CD14-positive monocyte (primary cell): Measurements from ENCODE around the gene BRF1. TPM values are rescaled to one million over a fixed set of nuclear protein-coding genes. Genes with fewer than 3 reads are reported as not detected.

Source experiments
- DNase-seq, 3 donors: peaks; one replicate each; pipeline ENCODE4 v3.0.0-alpha.2; 2011 to 2022
- H2AFZ ChIP-seq: 2 replicates; pipeline ENCODE4 v1.6.0; 2012; ENCODE audit warnings: mild to moderate bottlenecking, low read depth, low read length, inconsistent platforms; ENCODE audit not compliant: insufficient read depth, poor library complexity, severe bottlenecking
- H3K27ac ChIP-seq, 2 donors: 1 replicate in 1 of 2; 2 replicates in 1 of 2; pipeline ENCODE4 v1.5.1; 2012 to 2013; ENCODE audit warnings: low read length in 2 of 2, control low read depth in 1 of 2, inconsistent platforms in 1 of 2, low read depth in 1 of 2, mild to moderate bottlenecking in 1 of 2
- H3K27me3 ChIP-seq, 2 donors: one replicate each; pipeline versions ENCODE4 v1.6.0 to v1.6.1; 2011 to 2013; ENCODE audit warnings: low read length in 2 of 2; ENCODE audit not compliant: control insufficient read depth in 2 of 2, insufficient read depth in 2 of 2
- H3K36me3 ChIP-seq, 2 donors: replicated peaks in 1 of 2; 1 replicate in 1 of 2; 2 replicates in 1 of 2; pipeline versions ENCODE4 v1.5.1 to v1.6.1; 2012 to 2013; ENCODE audit warnings: low read length in 2 of 2, control low read depth in 1 of 2, inconsistent platforms in 1 of 2, mild to moderate bottlenecking in 1 of 2; ENCODE audit not compliant: insufficient read depth in 2 of 2, control insufficient read depth in 1 of 2
- H3K4me1 ChIP-seq, 2 donors: 1 replicate in 1 of 2; 2 replicates in 1 of 2; pipeline versions ENCODE4 v1.5.1 to v1.6.1; 2012 to 2013; ENCODE audit warnings: low read length in 2 of 2, control low read depth in 1 of 2, inconsistent platforms in 1 of 2, mild to moderate bottlenecking in 1 of 2, moderate library complexity in 1 of 2; ENCODE audit not compliant: insufficient read depth in 2 of 2, control insufficient read depth in 1 of 2
- H3K4me2 ChIP-seq: replicated peaks from 2 replicates; pipeline ENCODE3; 2012; ENCODE audit warnings: low read length, moderate library complexity, mild to moderate bottlenecking; ENCODE audit not compliant: poor library complexity, severe bottlenecking; ENCODE audit errors: extremely low read depth
- H3K4me3 ChIP-seq, 3 experiments: fragments of 200-600 bp in 1 of 3; sonication (generic) in 1 of 3; replicated peaks in 1 of 3; 1 replicate in 2 of 3; 2 replicates in 1 of 3; pipeline ENCODE4 v1.5.1; 2011 to 2013; ENCODE audit warnings: low read length in 3 of 3, mild to moderate bottlenecking in 3 of 3, control low read depth in 2 of 3, low read depth in 2 of 3, inconsistent platforms in 1 of 3, moderate library complexity in 1 of 3
- H3K79me2 ChIP-seq: 2 replicates; pipeline ENCODE4 v1.6.0; 2012; ENCODE audit warnings: mild to moderate bottlenecking, control low read depth, inconsistent platforms, low read length, moderate library complexity; ENCODE audit not compliant: insufficient read depth
- H3K9ac ChIP-seq: 2 replicates; pipeline ENCODE4 v1.6.0; 2017; ENCODE audit warnings: low read length, mild to moderate bottlenecking; ENCODE audit not compliant: insufficient read depth, poor library complexity, severe bottlenecking
- H3K9me3 ChIP-seq, 2 donors: replicated peaks in 1 of 2; 1 replicate in 1 of 2; 2 replicates in 1 of 2; pipeline versions ENCODE4 v1.5.1 to v1.6.1; 2012 to 2013; ENCODE audit warnings: low read length in 2 of 2, control low read depth in 1 of 2; ENCODE audit not compliant: control insufficient read depth in 1 of 2, insufficient read depth in 1 of 2
- H4K20me1 ChIP-seq: 2 replicates; pipeline ENCODE4 v1.6.0; 2012; ENCODE audit warnings: mild to moderate bottlenecking, low read length, control low read depth, moderate library complexity; ENCODE audit not compliant: insufficient read depth
- H3K27ac Mint-ChIP-seq, 7 donors: one replicate each; pipeline ENCODE4 v1.8.0; 2020; ENCODE audit warnings: mild to moderate bottlenecking in 7 of 7, mixed read lengths in 7 of 7, moderate library complexity in 6 of 7, inconsistent platforms in 2 of 7
- H3K27me3 Mint-ChIP-seq, 3 donors: one replicate each; pipeline ENCODE4 v1.8.0; 2021 to 2022; ENCODE audit warnings: low read depth in 3 of 3, mild to moderate bottlenecking in 3 of 3, mixed read lengths in 3 of 3, moderate library complexity in 3 of 3, inconsistent platforms in 1 of 3
- H3K36me3 Mint-ChIP-seq, 2 donors: one replicate each; pipeline ENCODE4 v1.8.0; 2020; ENCODE audit warnings: mixed read lengths in 2 of 2, inconsistent platforms in 1 of 2, mild to moderate bottlenecking in 1 of 2
- H3K4me1 Mint-ChIP-seq: one replicate; pipeline ENCODE4 v1.8.0; 2020; ENCODE audit warnings: mild to moderate bottlenecking, mixed read lengths
- H3K4me3 Mint-ChIP-seq, 2 donors: one replicate each; pipeline ENCODE4 v1.8.0; 2020; ENCODE audit warnings: mild to moderate bottlenecking in 2 of 2, mixed read lengths in 2 of 2, moderate library complexity in 1 of 2
- H3K9me3 Mint-ChIP-seq, 7 donors: one replicate each; pipeline ENCODE4 v1.8.0; 2020 to 2022; ENCODE audit warnings: mixed read lengths in 7 of 7, mild to moderate bottlenecking in 6 of 7, moderate library complexity in 6 of 7, inconsistent platforms in 2 of 7
- CTCF ChIP-seq: fragments of 200-600 bp; IDR thresholded peaks from one replicate; pipeline ENCODE4 v1.8.0; 2022; ENCODE audit warnings: antibody characterized with exemption, mild to moderate bottlenecking
- WGBS: methylation state at CpG from one replicate; pipeline ENCODE4 v1.1.5; 2013; ENCODE audit warnings: missing lambda C conversion rate; ENCODE audit not compliant: insufficient coverage; 5-methylcytosine and 5-hydroxymethylcytosine counted together
- intact Hi-C, 2 donors: fragments of 100-400 bp; cut with micrococcal nuclease; formaldehyde crosslinking; loops; one replicate each; pipeline versions ENCODE4 v1.15.0 to v1.15.1; 2023
- polyA plus RNA-seq, 3 donors: library from polyadenylated mRNA; depleted of rRNA in 1 of 3; unstranded in 2 of 3; stranded (reverse) in 1 of 3; fragments of 300-500 nt in 2 of 3; fragments of >200 nt in 1 of 3; fragmentation: Illumina TruSeq in 2 of 3; gene quantifications; 1 replicate in 2 of 3; 2 replicates in 1 of 3; pipeline ENCODE4 v1.2.3, GENCODE V29; 2012 to 2021

Gene BRF1
- polyA plus RNA-seq, 3 donors = 2.3 to 20.5 (median 2.5) TPM

GRCh38 chr14:105173145-105173544, 127.7 kb downstream of the BRF1 start:
- H3K27me3 Mint-ChIP-seq = peaks cover 48 to 86% (median 55%) of the 10 kb centered on the region in 3 donors
- no peak for TF ChIP-seq CTCF
- Histone ChIP-seq H3K9ac (no peak overlapping the region), H2AFZ (no peak overlapping the region), H4K20me1 (peaks cover 12% of the 10 kb centered on the region), H3K27ac (no peak overlapping the region), H3K36me3 (no peaks in the 10 kb centered on the region), H3K4me3 (no peak overlapping the region), H3K4me2 (no peak overlapping the region), H3K4me1 (peaks cover 9 to 14% of the 10 kb centered on the region in 2 donors), H3K9me3 (no peaks in the 10 kb centered on the region), H3K27me3 (peaks cover 16 to 54% of the 10 kb centered on the region in 2 donors), H3K79me2 (no peaks in the 10 kb centered on the region)
- intact Hi-C loops = no loop called here
- H3K27ac Mint-ChIP-seq = no peak overlapping the region
- H3K4me3 Mint-ChIP-seq = no peak overlapping the region
- peaks cover 0 to 17% (median 0%) of the 10 kb centered on the region in 7 donors for H3K9me3 Mint-ChIP-seq
- peaks cover 14% of the 10 kb centered on the region for H3K4me1 Mint-ChIP-seq
- no peaks in the 10 kb centered on the region for H3K36me3 Mint-ChIP-seq
- no peak for DNase-seq
- WGBS = 84% methylated on average over 7 of the region's 13 CpGs

GRCh38 chr14:105172476-105172875, 128.3 kb downstream of the BRF1 start:
- Mint-ChIP-seq H3K9me3 (peaks cover 0 to 17% (median 0%) of the 10 kb centered on the region in 7 donors), H3K27me3 (peaks cover 51 to 88% (median 58%) of the 10 kb centered on the region in 3 donors), H3K27ac (no peak overlapping the region), H3K4me3 (no peak overlapping the region), H3K4me1 (peaks cover 14% of the 10 kb centered on the region), H3K36me3 (no peaks in the 10 kb centered on the region)
- Histone ChIP-seq H3K4me1 (peaks cover 9 to 18% of the 10 kb centered on the region in 2 donors), H3K79me2 (no peaks in the 10 kb centered on the region), H3K4me3 (no peak overlapping the region), H3K9ac (no peak overlapping the region), H4K20me1 (peaks cover 12% of the 10 kb centered on the region), H3K9me3 (no peaks in the 10 kb centered on the region), H3K4me2 (no peak overlapping the region), H3K27me3 (peaks cover 16 to 54% of the 10 kb centered on the region in 2 donors), H2AFZ (no peak overlapping the region), H3K27ac (no peak overlapping the region), H3K36me3 (no peaks in the 10 kb centered on the region)
- no peak for TF ChIP-seq CTCF
- no peak for DNase-seq
- WGBS = 80% methylated on average over 7 of the region's 7 CpGs
- intact Hi-C loops = no loop called here
